OCI-LY7 (cell line): ENCODE measurements around the gene TICAM1. TPM values are rescaled to one million over a fixed set of nuclear protein-coding genes. Genes with fewer than 3 reads are reported as not detected.

Experiments
- Bru-seq: library from RNA; stranded (reverse); fragments of 400-500 nt; gene quantifications from one replicate; lab custom pipeline; 2021; lab: Mats Ljungman, UMichigan
- BruChase-seq, 2 experiments: library from RNA; stranded (reverse); fragments of 400-500 nt; gene quantifications; one replicate each; lab custom pipeline; 2021; lab: Mats Ljungman, UMichigan
- BruUV-seq: library from RNA; stranded (reverse); fragments of 400-500 nt; replicated peaks from 2 replicates; lab custom pipeline; 2021; lab: Mats Ljungman, UMichigan
- CTCF ChIA-PET: fragments of 300-600 bp; sonication (Branson Sonifier 250); formaldehyde crosslinking; loops from one replicate; lab custom pipeline; 2022; ENCODE audit warnings: antibody characterized with exemption; ENCODE audit not compliant: unreplicated experiment; lab: Charles Lee
- POLR2A ChIA-PET: fragments of 300-600 bp; sonication (Branson Sonifier 250); formaldehyde crosslinking; loops from one replicate; lab custom pipeline; 2022; ENCODE audit warnings: antibody characterized with exemption; lab: Charles Lee
- DNase-seq: peaks from one replicate; pipeline ENCODE4 v3.0.0-alpha.2; 2015; ENCODE audit warnings: low spot score
- H2AFZ ChIP-seq: fragments of 200-600 bp; sonication (generic), shearing (Covaris generic); 2 replicates; pipeline ENCODE4 v1.6.1; 2014; ENCODE audit warnings: mild to moderate bottlenecking, antibody characterized with exemption, low read length, moderate library complexity
- H3K27ac ChIP-seq: fragments of 200-600 bp; sonication (generic); 2 replicates; pipeline ENCODE4 v1.5.1; 2014; ENCODE audit warnings: mixed run types, low read depth, mild to moderate bottlenecking, moderate library complexity, low read length, inconsistent platforms; ENCODE audit not compliant: poor library complexity, severe bottlenecking
- H3K36me3 ChIP-seq: fragments of 200-600 bp; sonication (generic); 2 replicates; pipeline ENCODE4 v1.6.1; 2014; ENCODE audit warnings: mild to moderate bottlenecking, antibody characterized with exemption, low read length, moderate library complexity, mixed read lengths; ENCODE audit not compliant: insufficient read depth
- H3K4me1 ChIP-seq: fragments of 200-600 bp; sonication (generic); 2 replicates; pipeline ENCODE4 v1.5.1; 2014; ENCODE audit warnings: mild to moderate bottlenecking, low read length; ENCODE audit not compliant: insufficient read depth, poor library complexity, severe bottlenecking
- H3K4me2 ChIP-seq: fragments of 200-600 bp; sonication (generic); 2 replicates; pipeline ENCODE4 v1.6.1; 2014; ENCODE audit warnings: mild to moderate bottlenecking, low read length
- H3K4me3 ChIP-seq: fragments of 200-600 bp; sonication (generic); 2 replicates; pipeline ENCODE4 v1.5.1; 2014; ENCODE audit warnings: mild to moderate bottlenecking, low read depth, low read length; ENCODE audit not compliant: poor library complexity, severe bottlenecking
- H3K79me2 ChIP-seq: fragments of 200-600 bp; sonication (generic); 2 replicates; pipeline ENCODE4 v1.6.1; 2016; ENCODE audit warnings: low read depth, mild to moderate bottlenecking, low read length, moderate library complexity, mixed read lengths; ENCODE audit not compliant: insufficient read depth
- H3K9me2 ChIP-seq: fragments of 200-600 bp; sonication (generic); 2 replicates; pipeline ENCODE4 v1.6.1; 2016; ENCODE audit warnings: mild to moderate bottlenecking, low read length, mixed read lengths; ENCODE audit not compliant: insufficient read depth
- H3K9me3 ChIP-seq: fragments of 200-600 bp; sonication (generic); 2 replicates; pipeline ENCODE4 v1.6.1; 2014; ENCODE audit warnings: mild to moderate bottlenecking, mixed run types, low read length, mixed read lengths
- H4K20me1 ChIP-seq: fragments of 200-600 bp; sonication (generic); 2 replicates; pipeline ENCODE4 v1.6.1; 2014; ENCODE audit warnings: mild to moderate bottlenecking, antibody characterized with exemption, low read length, moderate library complexity, mixed read lengths; ENCODE audit not compliant: insufficient read depth
- EZH2phosphoT487 ChIP-seq: fragments of 200-600 bp; sonication (generic); IDR thresholded peaks from 2 replicates; pipeline ENCODE4 v1.6.1; 2018; ENCODE audit warnings: low read depth, borderline replicate concordance, mild to moderate bottlenecking, mixed run types, antibody characterized with exemption, low read length, moderate library complexity, mixed read lengths
- intact Hi-C: fragments of 100-400 bp; cut with micrococcal nuclease; formaldehyde crosslinking; loops from one replicate; pipeline ENCODE4 v1.10.0; 2022; ENCODE audit not compliant: unreplicated experiment
- long read RNA-seq: library from polyadenylated mRNA; stranded (forward); transcript quantifications from one replicate; pipeline ENCODE4 v2.0.0, GENCODE V29; 2022
- total RNA-seq, 2 experiments: library from RNA; depleted of rRNA in 1 of 2; stranded (reverse); fragments of >200 nt in 1 of 2; shearing (Covaris generic) in 1 of 2; gene quantifications; 2 replicates each; pipeline ENCODE4 v1.2.3, GENCODE V29; 2014 to 2022
- TF ChIP-seq, protein P1 (sequence below): fragments of 200-600 bp; sonication (generic); conservative IDR thresholded peaks from 2 replicates; pipeline ENCODE4 v1.5.1; 2014; ENCODE audit warnings: mild to moderate bottlenecking, antibody characterized with exemption, low read length, moderate library complexity, mixed read lengths

Gene TICAM1
- total RNA-seq (2014; rRNA removed; shearing (Covaris generic)), result 4.9 and 6.8 TPM in 2 replicates
- total RNA-seq (2022), result 26.7 and 28.9 TPM in 2 replicates
- Bru-seq, nascent RNA, result percentile 64 among the genes with signal in this experiment
- percentile 73 among the genes with signal in this experiment for BruChase-seq, experiment 1, labeled RNA remaining after a 6-hour chase
- BruChase-seq, experiment 2, labeled RNA remaining after a 2-hour chase, result percentile 70 among the genes with signal in this experiment
- long read RNA-seq, transcript TICAM1-201 (2 exons, 2,676 nt), result major isoform, 22 of 37 reads
- long read RNA-seq, partial matches to known transcripts, result 0 of 37 reads
- long read RNA-seq, other reads (novel, unspliced or antisense), result 15 of 37 reads

GRCh38 chr19:4831304-4831978 lies at the start of gene TICAM1:
TSS of gene TICAM1 (minus strand) at chr19:4831712. CDS start at chr19:4818377, 13,335 bp downstream.
- Histone ChIP-seq H2AFZ (peak within 1 kb of the TSS; percentile 60), H3K9me2 (no peaks in the 10 kb centered on the region), H3K4me1 (peaks cover 46% of the 10 kb centered on the region), H3K27ac (peak within 1 kb of the TSS; percentile 77), H3K79me2 (peaks cover 52% of the 10 kb centered on the region), H4K20me1 (no peaks in the 10 kb centered on the region), H3K9me3 (no peaks in the 10 kb centered on the region), H3K36me3 (peaks cover 12% of the 10 kb centered on the region), H3K4me3 (peak within 1 kb of the TSS; percentile 76), H3K4me2 (peak within 1 kb of the TSS; percentile 73)
- TF ChIP-seq, protein P1, sequence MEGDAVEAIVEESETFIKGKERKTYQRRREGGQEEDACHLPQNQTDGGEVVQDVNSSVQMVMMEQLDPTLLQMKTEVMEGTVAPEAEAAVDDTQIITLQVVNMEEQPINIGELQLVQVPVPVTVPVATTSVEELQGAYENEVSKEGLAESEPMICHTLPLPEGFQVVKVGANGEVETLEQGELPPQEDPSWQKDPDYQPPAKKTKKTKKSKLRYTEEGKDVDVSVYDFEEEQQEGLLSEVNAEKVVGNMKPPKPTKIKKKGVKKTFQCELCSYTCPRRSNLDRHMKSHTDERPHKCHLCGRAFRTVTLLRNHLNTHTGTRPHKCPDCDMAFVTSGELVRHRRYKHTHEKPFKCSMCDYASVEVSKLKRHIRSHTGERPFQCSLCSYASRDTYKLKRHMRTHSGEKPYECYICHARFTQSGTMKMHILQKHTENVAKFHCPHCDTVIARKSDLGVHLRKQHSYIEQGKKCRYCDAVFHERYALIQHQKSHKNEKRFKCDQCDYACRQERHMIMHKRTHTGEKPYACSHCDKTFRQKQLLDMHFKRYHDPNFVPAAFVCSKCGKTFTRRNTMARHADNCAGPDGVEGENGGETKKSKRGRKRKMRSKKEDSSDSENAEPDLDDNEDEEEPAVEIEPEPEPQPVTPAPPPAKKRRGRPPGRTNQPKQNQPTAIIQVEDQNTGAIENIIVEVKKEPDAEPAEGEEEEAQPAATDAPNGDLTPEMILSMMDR, result 0 out of 2 replicates have a peak, but pooled peaks have one; percentile 28
- no peak for TF ChIP-seq EZH2phosphoT487
- DNase-seq, result peak; percentile 70
- POLR2A ChIA-PET, result interaction anchor here (0.5 to 1.7 kb wide), 3 partner anchors 18 to 214 kb away, joined by 3 to 7 read pairs (median 7); no protein-coding TSS in a partner anchor
- CTCF ChIA-PET, result no interaction called here
- intact Hi-C loops, result loop anchor here (1.0 kb wide), 1 partner anchor 18 kb away; no protein-coding TSS in a partner anchor
- no TSS peak for BruUV-seq

DNA sequence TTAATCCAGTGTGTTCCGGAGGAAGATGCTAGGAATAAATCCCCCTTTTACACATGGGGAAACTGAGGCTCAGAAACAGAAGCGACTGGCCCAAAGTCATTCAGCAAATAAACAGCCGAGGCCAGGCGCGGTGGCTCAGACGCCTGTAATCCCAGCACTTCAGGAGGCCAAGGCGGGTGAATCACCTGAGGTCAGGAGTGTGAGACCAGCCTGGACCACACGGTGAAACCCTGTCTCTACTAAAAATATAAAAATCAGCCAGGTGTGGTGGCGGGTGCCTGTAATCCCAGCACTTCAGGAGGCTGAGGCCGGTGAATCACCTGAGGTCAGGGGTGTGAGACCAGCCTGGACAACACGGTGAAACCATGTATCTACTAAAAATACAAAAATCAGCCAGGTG lies 47.5 kb upstream of the TICAM1 start:
- no peak for DNase-seq
- no peaks in the 10 kb centered on the region for H3K36me3 ChIP-seq
- POLR2A ChIA-PET, result interaction anchor here (0.6 to 1.1 kb wide), 3 partner anchors 26 to 717 kb away, joined by 3 to 4 read pairs (median 4); no protein-coding TSS in a partner anchor
- peak overlapping the region; percentile 39 for H3K4me3 ChIP-seq
- peak overlapping the region; percentile 24; the same call in 1 of the 2 replicates for H2AFZ ChIP-seq
- peak overlapping the region; percentile 78 for H3K27ac ChIP-seq
- CTCF ChIA-PET, result no interaction called here
- peaks cover 62% of the 10 kb centered on the region for H3K4me1 ChIP-seq
- H3K9me2 ChIP-seq, result no peaks in the 10 kb centered on the region
- TF ChIP-seq, protein P1, result 0 out of 2 replicates have a peak, but pooled peaks have one; percentile 3
- no peak for TF ChIP-seq EZH2phosphoT487
- intact Hi-C loops, result no loop called here
- no peaks in the 10 kb centered on the region for H3K79me2 ChIP-seq
- BruUV-seq, result no TSS peak
- H3K4me2 ChIP-seq, result peak overlapping the region; percentile 62
- no peaks in the 10 kb centered on the region for H4K20me1 ChIP-seq
- H3K9me3 ChIP-seq, result no peaks in the 10 kb centered on the region
